GM12878 (cell line): ENCODE data around the gene TRIM17. TPM values are rescaled to one million over a fixed set of nuclear protein-coding genes. Genes with fewer than 3 reads are reported as not detected.
"Not testable (repeated sequence)": the region's sequence is repeated elsewhere in the genome, so short reads cannot be mapped to it uniquely, and the experiment has no call there.

Experiments used
- ATAC-seq: fragments of 200-7000 bp; cut with Tn5 transposase; 3 replicates; pipeline ENCODE4 v1.9.1; 2020; ENCODE audit warnings: mild to moderate bottlenecking, moderate library complexity
- BruUV-seq: library from RNA; stranded (reverse); fragments of 400-500 nt; replicated peaks from 2 replicates; lab custom pipeline; 2021; lab: Mats Ljungman, UMichigan
- CTCF ChIA-PET: fragments of 300-600 bp; sonication (Branson Sonifier 250); formaldehyde crosslinking; extraction: SDS; loops from one replicate; lab custom pipeline; 2021; ENCODE audit warnings: inconsistent platforms; lab: Yijun Ruan, JAX
- POLR2A ChIA-PET: fragments of 350-600 bp; formaldehyde crosslinking; extraction: SDS; loops from one replicate; lab custom pipeline; 2021; ENCODE audit warnings: inconsistent platforms; lab: Charles Lee
- RAD21 ChIA-PET: fragments of 300-600 bp; sonication (Branson Sonifier 250); formaldehyde crosslinking; loops from one replicate; lab custom pipeline; 2023; ENCODE audit warnings: antibody characterized with exemption; ENCODE audit not compliant: unreplicated experiment; lab: Charles Lee
- SMC1A ChIA-PET: fragments of 300-600 bp; sonication (Branson Sonifier 250); formaldehyde crosslinking; loops from one replicate; lab custom pipeline; 2023; ENCODE audit not compliant: unreplicated experiment, uncharacterized antibody; lab: Charles Lee
- DNase-seq: peaks from one replicate; pipeline ENCODE4 v3.0.0-alpha.2; 2011; ENCODE audit warnings: low read depth, low spot score
- FAIRE-seq: peaks from 3 replicates; lab custom pipeline; 2011; peaks lifted over from hg19 to GRCh38; lab: Jason Lieb, UNC
- H2AFZ ChIP-seq: 2 replicates; pipeline ENCODE4 v1.6.0; 2011; ENCODE audit warnings: low read depth, low read length, control low read depth; ENCODE audit not compliant: control insufficient read depth
- H3K27ac ChIP-seq: 2 replicates; pipeline ENCODE4 v1.5.1; 2011; ENCODE audit warnings: control low read depth; ENCODE audit not compliant: control insufficient read depth, insufficient read depth
- H3K27me3 ChIP-seq, 2 experiments: replicated peaks in 1 of 2; 2 replicates each; pipeline versions ENCODE4 v1.6.0 to v1.6.1; 2011; ENCODE audit warnings: low read length in 1 of 2; ENCODE audit not compliant: control insufficient read depth in 2 of 2, insufficient read depth in 2 of 2
- H3K36me3 ChIP-seq, 2 experiments: 2 replicates each; pipeline ENCODE4 v1.5.1; 2011; ENCODE audit warnings: low read length in 1 of 2; ENCODE audit not compliant: control insufficient read depth in 2 of 2, insufficient read depth in 2 of 2
- H3K4me1 ChIP-seq: 2 replicates; pipeline ENCODE4 v1.6.1; 2011; ENCODE audit warnings: mild to moderate bottlenecking, low read length, moderate library complexity, mixed read lengths; ENCODE audit not compliant: control insufficient read depth, insufficient read depth
- H3K4me2 ChIP-seq: 2 replicates; pipeline ENCODE4 v1.6.0; 2011; ENCODE audit warnings: control low read depth; ENCODE audit not compliant: control insufficient read depth, insufficient read depth
- H3K4me3 ChIP-seq: fragments of 200-600 bp; sonication (generic); 2 replicates; pipeline ENCODE4 v1.5.1; 2016
- H3K79me2 ChIP-seq: 2 replicates; pipeline ENCODE4 v1.6.0; 2011; ENCODE audit warnings: low read length; ENCODE audit not compliant: control insufficient read depth, insufficient read depth
- H3K9ac ChIP-seq: 2 replicates; pipeline ENCODE4 v1.8.0; 2011; ENCODE audit warnings: low read length, control low read depth, mixed read lengths; ENCODE audit not compliant: control insufficient read depth, insufficient read depth
- H3K9me3 ChIP-seq: replicated peaks from 3 replicates; pipeline ENCODE4 v1.5.1; 2011; ENCODE audit warnings: mild to moderate bottlenecking, low read length; ENCODE audit not compliant: control insufficient read depth, insufficient read depth
- H4K20me1 ChIP-seq: 2 replicates; pipeline ENCODE4 v1.6.0; 2011; ENCODE audit not compliant: control insufficient read depth, insufficient read depth
- CBFB ChIP-seq: IDR thresholded peaks from 2 replicates; pipeline ENCODE4 v1.6.1; 2016; ENCODE audit warnings: antibody characterized with exemption, low read depth
- HDGF ChIP-seq: fragments of 450-650 bp; IDR thresholded peaks from 2 replicates; pipeline ENCODE4 v1.6.1; 2016; ENCODE audit warnings: antibody characterized with exemption
- IKZF2 ChIP-seq, 2 experiments: fragments of 450-650 bp; IDR thresholded peaks; 2 replicates each; pipeline ENCODE4 v1.6.1; 2017; ENCODE audit warnings: mild to moderate bottlenecking in 2 of 2, moderate library complexity in 2 of 2
- LARP7 ChIP-seq: fragments of 450-650 bp; IDR thresholded peaks from 2 replicates; pipeline ENCODE4 v1.6.1; 2017; ENCODE audit warnings: mild to moderate bottlenecking
- MTA3 ChIP-seq: IDR thresholded peaks from 2 replicates; pipeline ENCODE4 v1.6.1; 2012; ENCODE audit warnings: low read length, inconsistent platforms, borderline replicate concordance
- SMARCA5 ChIP-seq: fragments of 450-650 bp; IDR thresholded peaks from 2 replicates; pipeline ENCODE4 v1.6.1; 2017; ENCODE audit warnings: mild to moderate bottlenecking
- YY1 ChIP-seq: IDR thresholded peaks from 2 replicates; pipeline ENCODE4 v1.6.1; 2011; ENCODE audit warnings: low read depth, mild to moderate bottlenecking, low read length
- WGBS: methylation state at CpG from one replicate; pipeline ENCODE4 v1.1.6; 2016; ENCODE audit warnings: low lambda C conversion rate; ENCODE audit not compliant: insufficient replicate concordance, insufficient coverage; ENCODE audit errors: missing lambda C conversion rate; 5-methylcytosine and 5-hydroxymethylcytosine counted together
- in situ Hi-C: fragments of 300-500 bp; cut with MboI; formaldehyde crosslinking; loops from 9 replicates; pipeline ENCODE4 v1.14.3; 2018; ENCODE audit warnings: mixed read lengths
- intact Hi-C: fragments of 100-400 bp; cut with micrococcal nuclease; formaldehyde crosslinking; loops from one replicate; pipeline ENCODE4 v1.14.2; 2022; ENCODE audit not compliant: unreplicated experiment
- polyA plus RNA-seq, 11 experiments: library from polyadenylated mRNA; depleted of rRNA in 4 of 11; unstranded in 6 of 11; stranded (reverse) in 5 of 11; fragments of >200 nt; fragmentation: Nextera tagmentation in 4 of 11; fragmentation: Illumina TruSeq in 1 of 11; extraction: Ambion mirVana in 4 of 11; extraction: Trizol in 1 of 11; gene quantifications; 1 replicate in 1 of 11; 2 replicates in 10 of 11; pipeline versions ENCODE4 v1.2.1 to v1.2.3, GENCODE V29; 2011 to 2016; ENCODE audit warnings: inconsistent platforms in 2 of 11, missing spikeins in 2 of 11, low read depth in 1 of 11
- total RNA-seq, 4 experiments: library from RNA; depleted of rRNA in 3 of 4; stranded (reverse); fragments of >200 nt in 3 of 4; fragmentation: Illumina TruSeq in 1 of 4; extraction: Trizol in 1 of 4; gene quantifications; 2 replicates each; pipeline versions ENCODE4 v1.2.1 to v1.2.3, GENCODE V29; 2013 to 2021
- TF ChIP-seq, protein P1 (sequence below): IDR thresholded peaks from 2 replicates; pipeline ENCODE4 v1.6.1; 2011; ENCODE audit warnings: low read depth, low read length, improper control_type of control experiment, borderline replicate concordance
- TF ChIP-seq, protein P2 (sequence below): IDR thresholded peaks from 2 replicates; pipeline ENCODE4 v1.6.1; 2011; ENCODE audit warnings: borderline replicate concordance, low read depth, mild to moderate bottlenecking, moderate library complexity, mixed read lengths, low read length; ENCODE audit not compliant: insufficient read depth; ENCODE audit errors: extremely low read length

The TRIM17 gene
- total and polyA plus RNA-seq, 10 of the 15 experiments (the other 5 are each of a cell fraction or from before 2014, with no cell fraction given): 0.16 to 0.32 TPM; not detected in 8

DNA sequence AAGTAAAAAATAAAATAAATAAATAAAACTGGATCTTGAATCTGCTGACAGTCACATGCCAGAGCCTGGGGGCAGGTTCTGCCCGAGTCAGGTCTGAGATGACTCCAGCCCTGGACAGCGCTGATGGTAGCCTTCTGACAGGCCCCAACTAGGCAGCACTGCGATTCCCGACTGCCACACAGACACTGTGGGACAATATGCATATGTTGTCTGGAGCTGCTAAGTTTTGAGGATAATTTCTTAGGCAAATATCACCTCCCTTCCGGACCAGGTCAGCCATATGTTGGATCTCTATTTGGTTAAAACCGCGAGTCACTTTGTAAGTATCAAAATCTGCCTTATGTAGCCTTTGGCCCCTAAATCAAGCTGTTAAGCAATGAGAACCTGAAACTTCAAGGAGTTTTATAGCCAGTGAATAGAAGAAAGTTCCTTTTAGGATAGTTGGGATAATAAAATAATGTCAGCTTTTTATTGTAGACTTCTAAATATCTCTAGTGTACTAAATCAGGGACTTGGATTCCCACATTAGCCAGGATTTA lies 20.8 kb upstream of the TRIM17 start:
- RAD21 ChIA-PET: no interaction called here
- Histone ChIP-seq H3K36me3 (no peaks in the 10 kb centered on the region), H3K4me3 (no peak overlapping the region), H3K9ac (no peak overlapping the region), H3K79me2 (no peaks in the 10 kb centered on the region), H2AFZ (no peak overlapping the region), H3K9me3 (no peaks in the 10 kb centered on the region), H3K27ac (no peak overlapping the region), H4K20me1 (no peaks in the 10 kb centered on the region), H3K4me1 (no peaks in the 10 kb centered on the region), H3K4me2 (no peak overlapping the region), H3K27me3 (no peaks in the 10 kb centered on the region; a peak in 3 of 4 replicates)
- BruUV-seq: no TSS peak
- ATAC-seq (no peak), FAIRE-seq (no peak), DNase-seq (no peak)
- intact Hi-C loops (no loop called here), in situ Hi-C loops (no loop called here)
- SMC1A ChIA-PET: no interaction called here
- TF ChIP-seq, protein P1, sequence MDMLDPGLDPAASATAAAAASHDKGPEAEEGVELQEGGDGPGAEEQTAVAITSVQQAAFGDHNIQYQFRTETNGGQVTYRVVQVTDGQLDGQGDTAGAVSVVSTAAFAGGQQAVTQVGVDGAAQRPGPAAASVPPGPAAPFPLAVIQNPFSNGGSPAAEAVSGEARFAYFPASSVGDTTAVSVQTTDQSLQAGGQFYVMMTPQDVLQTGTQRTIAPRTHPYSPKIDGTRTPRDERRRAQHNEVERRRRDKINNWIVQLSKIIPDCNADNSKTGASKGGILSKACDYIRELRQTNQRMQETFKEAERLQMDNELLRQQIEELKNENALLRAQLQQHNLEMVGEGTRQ: no peak
- no peak for TF ChIP-seq HDGF
- no peak for TF ChIP-seq LARP7
- no peak for TF ChIP-seq IKZF2 (IDR thresholded peaks at IDR 0.05)
- TF ChIP-seq SMARCA5: no peak
- POLR2A ChIA-PET: no interaction called here
- CTCF ChIA-PET: no interaction called here
- 82% methylated on average over 7 of the region's 7 CpGs for WGBS

DNA sequence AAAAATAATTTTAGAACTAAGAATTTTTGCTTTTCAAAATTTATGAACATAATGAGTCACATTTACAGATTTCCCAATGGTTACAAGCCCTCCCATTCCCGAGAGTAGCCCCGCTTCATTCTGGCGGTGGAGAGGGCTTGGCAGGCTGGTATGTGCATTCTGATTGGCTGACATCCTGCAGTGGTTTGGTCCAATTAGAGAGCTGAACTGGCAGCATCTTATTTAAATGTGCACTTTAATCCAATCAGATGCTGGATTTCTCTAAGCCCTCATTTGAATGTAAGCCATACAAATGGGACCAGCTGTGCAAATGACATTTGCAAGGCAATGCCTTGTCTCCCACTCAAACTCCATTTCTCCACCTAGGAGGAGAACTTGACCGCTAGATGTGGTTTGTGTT lies 18.0 kb upstream of the TRIM17 start:
- SMC1A ChIA-PET: no interaction called here
- no TSS peak for BruUV-seq
- H3K4me1 ChIP-seq: no peaks in the 10 kb centered on the region

DNA sequence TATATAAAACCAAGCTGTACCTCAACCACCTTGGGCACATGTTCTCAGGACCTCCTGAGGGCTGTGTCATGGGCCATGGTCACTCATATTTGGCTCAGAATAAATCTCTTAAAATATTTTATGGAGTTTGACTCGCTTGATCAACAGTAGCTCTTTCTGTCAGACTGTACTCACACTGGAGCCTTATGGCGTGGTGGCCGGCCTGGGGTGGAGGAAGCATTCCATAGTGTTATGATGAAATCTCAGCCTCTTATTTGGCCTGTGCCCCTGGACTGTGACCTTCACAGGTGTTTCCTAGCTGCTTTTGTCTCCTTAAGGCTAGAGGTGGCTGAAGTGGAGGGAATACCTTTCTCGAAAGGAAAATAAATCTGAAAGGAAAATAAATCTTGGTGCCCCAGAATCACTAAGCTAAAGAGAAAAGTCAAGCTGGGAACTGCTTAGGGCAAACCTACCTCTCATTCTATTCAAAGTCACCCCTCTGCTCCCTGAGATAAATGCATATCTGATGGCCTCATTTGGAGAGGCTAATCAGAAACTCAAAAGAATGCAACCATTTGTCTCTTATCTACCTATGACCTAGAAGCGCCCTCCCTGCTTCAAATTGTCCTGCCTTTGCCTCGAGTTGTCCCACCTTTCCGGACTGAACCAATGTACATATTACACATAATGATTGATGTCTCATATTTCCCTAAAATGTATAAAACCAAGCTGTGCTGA lies 16.8 kb upstream of the TRIM17 start:
- H3K36me3 ChIP-seq, intact Hi-C loops, H3K9me3 ChIP-seq, RAD21 ChIA-PET, H3K79me2 ChIP-seq, H3K27me3 ChIP-seq, H2AFZ ChIP-seq, BruUV-seq, H3K9ac ChIP-seq, H3K27ac ChIP-seq, ATAC-seq, FAIRE-seq, in situ Hi-C loops, SMC1A ChIA-PET, CTCF ChIA-PET, H4K20me1 ChIP-seq, H3K4me3 ChIP-seq, H3K4me1 ChIP-seq, H3K4me2 ChIP-seq, DNase-seq: not testable (repeated sequence)
- POLR2A ChIA-PET: interaction anchor here (0.6 kb wide), 1 partner anchor 25 kb away, joined by 4 read pairs; no protein-coding TSS in a partner anchor
- 39% methylated on average over 7 of the region's 7 CpGs for WGBS

More for the DNA sequence above, 18.0 kb upstream of the TRIM17 start:
- TF ChIP-seq CBFB: no peak
- no peak for TF ChIP-seq YY1
- no peak for TF ChIP-seq MTA3
- TF ChIP-seq, protein P2, sequence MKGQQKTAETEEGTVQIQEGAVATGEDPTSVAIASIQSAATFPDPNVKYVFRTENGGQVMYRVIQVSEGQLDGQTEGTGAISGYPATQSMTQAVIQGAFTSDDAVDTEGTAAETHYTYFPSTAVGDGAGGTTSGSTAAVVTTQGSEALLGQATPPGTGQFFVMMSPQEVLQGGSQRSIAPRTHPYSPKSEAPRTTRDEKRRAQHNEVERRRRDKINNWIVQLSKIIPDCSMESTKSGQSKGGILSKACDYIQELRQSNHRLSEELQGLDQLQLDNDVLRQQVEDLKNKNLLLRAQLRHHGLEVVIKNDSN: no peak
- ChIA-PET CTCF (no interaction called here), RAD21 (no interaction called here), POLR2A (no interaction called here)
- FAIRE-seq (no peak), ATAC-seq (no peak), DNase-seq (no peak)
- Histone ChIP-seq H3K27ac (no peak overlapping the region), H3K36me3 (no peaks in the 10 kb centered on the region), H3K9ac (no peak overlapping the region), H3K79me2 (no peaks in the 10 kb centered on the region), H3K9me3 (no peaks in the 10 kb centered on the region), H2AFZ (no peak overlapping the region), H3K4me2 (no peak overlapping the region), H4K20me1 (no peaks in the 10 kb centered on the region), H3K27me3 (no peaks in the 10 kb centered on the region; a peak in 2 of 4 replicates), H3K4me3 (no peak overlapping the region)
- 68% methylated on average over 4 of the region's 4 CpGs for WGBS
- in situ Hi-C loops (no loop called here), intact Hi-C loops (no loop called here)
